HepG2 (cell line): ENCODE results near the gene ANO1. TPM values are rescaled to one million over a fixed set of nuclear protein-coding genes. Genes with fewer than 3 reads are reported as not detected.

Experiments used
- ATAC-seq: fragments of 200-7000 bp; cut with Tn5 transposase; 3 replicates; pipeline ENCODE4 v1.9.1; 2020; ENCODE audit warnings: mild to moderate bottlenecking, moderate library complexity
- BruUV-seq: library from RNA; stranded (reverse); fragments of 400-500 nt; replicated peaks from 2 replicates; lab custom pipeline; 2021; lab: Mats Ljungman, UMichigan
- CTCF ChIA-PET: fragments of 300-600 bp; formaldehyde crosslinking; extraction: SDS; loops from one replicate; lab custom pipeline; 2021; ENCODE audit warnings: low total read pairs, inconsistent platforms, low intra/inter-chr PET ratio; lab: Yijun Ruan, JAX
- POLR2A ChIA-PET: fragments of 350-600 bp; sonication (Branson Sonifier 250); formaldehyde crosslinking; loops from one replicate; lab custom pipeline; 2020; ENCODE audit warnings: antibody characterized with exemption, inconsistent platforms; lab: Yijun Ruan, JAX
- DNase-seq: peaks from one replicate; pipeline ENCODE4 v3.0.0-alpha.2; 2015; ENCODE audit warnings: low spot score
- FAIRE-seq: peaks from 3 replicates; lab custom pipeline; 2011; peaks lifted over from hg19 to GRCh38; lab: Jason Lieb, UNC
- H2AFZ ChIP-seq: one replicate; pipeline ENCODE4 v1.6.1; 2011; ENCODE audit warnings: low read length, inconsistent platforms
- H3K27ac ChIP-seq: fragments of 300-600 bp; 3 replicates; pipeline ENCODE4 v1.8.0; 2011; ENCODE audit warnings: mixed run types, mild to moderate bottlenecking, mixed read lengths, low read length, inconsistent platforms; ENCODE audit not compliant: insufficient read depth; ENCODE audit errors: extremely low read length
- H3K27me3 ChIP-seq, 2 experiments: fragments of 200-600 bp in 1 of 2; 2 replicates in 1 of 2; 3 replicates in 1 of 2; pipeline versions ENCODE4 v1.6.0 to v1.8.0; 2011; ENCODE audit warnings: low read length in 2 of 2, mild to moderate bottlenecking in 2 of 2, moderate library complexity in 2 of 2, inconsistent platforms in 1 of 2; ENCODE audit not compliant: insufficient read depth in 2 of 2, control insufficient read depth in 1 of 2
- H3K36me3 ChIP-seq, 2 experiments: fragments of 200-600 bp in 1 of 2; replicated peaks in 1 of 2; 2 replicates in 1 of 2; 3 replicates in 1 of 2; pipeline versions ENCODE4 v1.5.1 to v1.8.0; 2011; ENCODE audit warnings: low read length in 2 of 2, inconsistent platforms in 1 of 2; ENCODE audit not compliant: insufficient read depth in 2 of 2, control insufficient read depth in 1 of 2
- H3K4me1 ChIP-seq: 2 replicates; pipeline ENCODE4 v1.5.1; 2012; ENCODE audit warnings: low read length, inconsistent platforms; ENCODE audit not compliant: insufficient read depth
- H3K4me2 ChIP-seq: 2 replicates; pipeline ENCODE4 v1.6.0; 2011; ENCODE audit warnings: low read depth, low read length, inconsistent platforms
- H3K4me3 ChIP-seq, 3 experiments: fragments of 200-600 bp in 1 of 3; sonication (generic), shearing (Covaris generic) in 1 of 3; replicated peaks in 1 of 3; 2 replicates each; pipeline ENCODE4 v1.5.1; 2011 to 2016; ENCODE audit warnings: low read length in 3 of 3, inconsistent platforms in 2 of 3, low read depth in 2 of 3, mild to moderate bottlenecking in 2 of 3, control low read depth in 1 of 3, mixed read lengths in 1 of 3; ENCODE audit not compliant: insufficient read depth in 1 of 3
- H3K79me2 ChIP-seq: one replicate; pipeline ENCODE4 v1.6.1; 2011; ENCODE audit warnings: low read length, inconsistent platforms; ENCODE audit not compliant: insufficient read depth
- H3K9ac ChIP-seq: 2 replicates; pipeline ENCODE4 v1.6.0; 2011; ENCODE audit warnings: mild to moderate bottlenecking, low read depth, low read length, inconsistent platforms; ENCODE audit not compliant: insufficient read depth
- H3K9me3 ChIP-seq: 2 replicates; pipeline ENCODE4 v1.5.1; 2012; ENCODE audit warnings: mild to moderate bottlenecking, low read length
- H4K20me1 ChIP-seq: 2 replicates; pipeline ENCODE4 v1.6.0; 2011; ENCODE audit warnings: inconsistent platforms, mild to moderate bottlenecking, low read length, moderate library complexity; ENCODE audit not compliant: insufficient read depth
- AGO2 ChIP-seq: fragments of 200-400 bp; formaldehyde crosslinking; optimal IDR thresholded peaks from 2 replicates; pipeline ENCODE3; 2017; ENCODE audit warnings: mild to moderate bottlenecking, low read depth, low read length, moderate library complexity
- CSRNP2 ChIP-seq: sonication (generic); formaldehyde crosslinking; conservative IDR thresholded peaks from 2 replicates; pipeline ENCODE4 v1.8.0; 2022; ENCODE audit warnings: low read depth, missing genetic modification reagents
- NONO ChIP-seq, 2 experiments: fragments of 450-650 bp in 1 of 2; sonication (generic) in 1 of 2; formaldehyde crosslinking in 1 of 2; IDR thresholded peaks in 1 of 2; conservative IDR thresholded peaks in 1 of 2; 2 replicates each; pipeline versions ENCODE4 v1.6.1 to v1.8.0; 2017 to 2022; ENCODE audit warnings: mild to moderate bottlenecking in 1 of 2, missing genetic modification reagents in 1 of 2, moderate library complexity in 1 of 2
- RBM22 ChIP-seq: fragments of 200-400 bp; formaldehyde crosslinking; optimal IDR thresholded peaks from 2 replicates; pipeline ENCODE3; 2017; ENCODE audit warnings: mild to moderate bottlenecking, low read length, moderate library complexity
- SALL1 ChIP-seq: sonication (generic); formaldehyde crosslinking; IDR thresholded peaks from 2 replicates; pipeline ENCODE4 v1.8.0; 2022; ENCODE audit warnings: mild to moderate bottlenecking, missing genetic modification reagents
- ZC3H13 ChIP-seq: sonication (generic); formaldehyde crosslinking; IDR thresholded peaks from 2 replicates; pipeline ENCODE4 v1.8.1; 2023; ENCODE audit warnings: mild to moderate bottlenecking, missing genetic modification reagents, moderate library complexity
- ZEB1 ChIP-seq: IDR thresholded peaks from 2 replicates; pipeline ENCODE4 v1.6.1; 2012; ENCODE audit warnings: mild to moderate bottlenecking, low read depth, inconsistent platforms; ENCODE audit not compliant: insufficient replicate concordance
- ZNF431 ChIP-seq: sonication (generic); formaldehyde crosslinking; IDR thresholded peaks from 2 replicates; pipeline ENCODE4 v1.9.0; 2022; ENCODE audit warnings: missing genetic modification reagents, low read depth, mild to moderate bottlenecking, borderline replicate concordance
- ZNF558 ChIP-seq: sonication (generic); formaldehyde crosslinking; IDR thresholded peaks from 2 replicates; pipeline ENCODE4 v1.9.0; 2022; ENCODE audit warnings: mild to moderate bottlenecking, missing genetic modification reagents, borderline replicate concordance
- WGBS: methylation state at CpG from one replicate; pipeline ENCODE4 v1.1.6; 2017; ENCODE audit warnings: low lambda C conversion rate; 5-methylcytosine and 5-hydroxymethylcytosine counted together
- in situ Hi-C: cut with HindIII; loops from 2 replicates; pipeline ENCODE4 v1.10.0; 2017; ENCODE audit warnings: low pct_unique_long_range_greater_than_20kb; ENCODE audit not compliant: extremely low pct_ligation_motif_present
- intact Hi-C: fragments of 100-400 bp; cut with micrococcal nuclease; formaldehyde crosslinking; loops from one replicate; pipeline ENCODE4 v1.10.0; 2022; ENCODE audit not compliant: unreplicated experiment
- polyA plus RNA-seq, 8 experiments: library from polyadenylated mRNA; depleted of rRNA in 3 of 8; stranded (reverse) in 7 of 8; unstranded in 1 of 8; fragments of >200 nt; fragmentation: Illumina TruSeq in 4 of 8; extraction: Trizol in 4 of 8; gene quantifications; 2 replicates each; pipeline versions ENCODE4 v1.2.1 to v1.2.3, GENCODE V29; 2011 to 2016; ENCODE audit warnings: low read depth in 4 of 8, missing spikeins in 1 of 8, mixed read lengths in 1 of 8; ENCODE audit not compliant: insufficient read depth in 1 of 8
- total RNA-seq, 5 experiments: library from RNA; depleted of rRNA; stranded (reverse); fragments of >200 nt; fragmentation: Illumina TruSeq; extraction: Trizol; gene quantifications; 2 replicates each; pipeline ENCODE4 v1.2.3, GENCODE V29; 2016; ENCODE audit warnings: low read depth in 1 of 5
- TF ChIP-seq, protein P1 (sequence below): sonication (generic); formaldehyde crosslinking; IDR thresholded peaks from 2 replicates; pipeline ENCODE4 v1.5.1; 2020; ENCODE audit warnings: missing genetic modification reagents, mild to moderate bottlenecking, borderline replicate concordance

Gene ANO1
- total and polyA plus RNA-seq, 2 of the 13 experiments (the other 11 are each of a cell fraction or from before 2014, with no cell fraction given): not detected

- BruUV-seq: no TSS peak
- in situ Hi-C loops (no loop called here), intact Hi-C loops (loop anchor here (10.0 kb wide), 1 partner anchor 67 kb away; the partner anchor contains the start of gene PPFIA1)
- FAIRE-seq (no peak), ATAC-seq (no peak), DNase-seq (no peak)
- Histone ChIP-seq H3K4me2 (no peak overlapping the region), H3K4me3 (no peak overlapping the region), H3K36me3 (peaks cover 9 to 23% of the 10 kb centered on the region in 2 experiments; a peak in 4 of 5 replicates), H4K20me1 (peaks cover 17% of the 10 kb centered on the region; the same call in 1 of the 2 replicates), H3K9ac (no peak overlapping the region), H2AFZ (no peak overlapping the region), H3K79me2 (peaks cover 20% of the 10 kb centered on the region), H3K27ac (no peak overlapping the region), H3K9me3 (no peaks in the 10 kb centered on the region), H3K4me1 (peaks cover 24% of the 10 kb centered on the region), H3K27me3 (no peaks in the 10 kb centered on the region; a peak in 1 of 5 replicates)
- POLR2A ChIA-PET: interaction anchor here (0.6 to 1.2 kb wide), 2 partner anchors 24 to 814 kb away, joined by 3 read pairs; no protein-coding TSS in a partner anchor
- TF ChIP-seq, protein P1, sequence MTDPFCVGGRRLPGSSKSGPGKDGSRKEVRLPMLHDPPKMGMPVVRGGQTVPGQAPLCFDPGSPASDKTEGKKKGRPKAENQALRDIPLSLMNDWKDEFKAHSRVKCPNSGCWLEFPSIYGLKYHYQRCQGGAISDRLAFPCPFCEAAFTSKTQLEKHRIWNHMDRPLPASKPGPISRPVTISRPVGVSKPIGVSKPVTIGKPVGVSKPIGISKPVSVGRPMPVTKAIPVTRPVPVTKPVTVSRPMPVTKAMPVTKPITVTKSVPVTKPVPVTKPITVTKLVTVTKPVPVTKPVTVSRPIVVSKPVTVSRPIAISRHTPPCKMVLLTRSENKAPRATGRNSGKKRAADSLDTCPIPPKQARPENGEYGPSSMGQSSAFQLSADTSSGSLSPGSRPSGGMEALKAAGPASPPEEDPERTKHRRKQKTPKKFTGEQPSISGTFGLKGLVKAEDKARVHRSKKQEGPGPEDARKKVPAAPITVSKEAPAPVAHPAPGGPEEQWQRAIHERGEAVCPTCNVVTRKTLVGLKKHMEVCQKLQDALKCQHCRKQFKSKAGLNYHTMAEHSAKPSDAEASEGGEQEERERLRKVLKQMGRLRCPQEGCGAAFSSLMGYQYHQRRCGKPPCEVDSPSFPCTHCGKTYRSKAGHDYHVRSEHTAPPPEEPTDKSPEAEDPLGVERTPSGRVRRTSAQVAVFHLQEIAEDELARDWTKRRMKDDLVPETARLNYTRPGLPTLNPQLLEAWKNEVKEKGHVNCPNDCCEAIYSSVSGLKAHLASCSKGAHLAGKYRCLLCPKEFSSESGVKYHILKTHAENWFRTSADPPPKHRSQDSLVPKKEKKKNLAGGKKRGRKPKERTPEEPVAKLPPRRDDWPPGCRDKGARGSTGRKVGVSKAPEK (CRISPR knock-in tag): no peak
- no peak for TF ChIP-seq ZEB1
- TF ChIP-seq AGO2: peak; percentile 39
- no peak for TF ChIP-seq ZNF558 (CRISPR knock-in tag)
- no peak for TF ChIP-seq ZNF431 (CRISPR knock-in tag)
- peak; percentile 38 for TF ChIP-seq RBM22
- no peak for TF ChIP-seq CSRNP2 (CRISPR knock-in tag)
- peak; percentile 84; the same call in 1 of the 2 replicates for TF ChIP-seq ZC3H13
- no peak for TF ChIP-seq SALL1 (CRISPR knock-in tag)
- no peak for TF ChIP-seq NONO (IDR thresholded peaks at IDR 0.05)
- no peak for TF ChIP-seq NONO (CRISPR knock-in tag; conservative IDR thresholded peaks at IDR 0.05)
- CTCF ChIA-PET: no interaction called here
- WGBS: 89% methylated on average over 6 of the region's 15 CpGs
Measured at GRCh38 chr11:70207531-70208131, 129.5 kb downstream of the ANO1 start.
